Mucosa of stomach (tissue), 1 donor: Measurements from ENCODE around the gene AMOTL2.

Experiments
- H3K27me3 ChIP-seq: one replicate; pipeline ENCODE4 v1.7.0; 2013; ENCODE audit warnings: mild to moderate bottlenecking, low read length; ENCODE audit not compliant: control insufficient read depth, insufficient read depth
- H3K36me3 ChIP-seq: one replicate; pipeline ENCODE4 v1.7.0; 2013; ENCODE audit warnings: low read length; ENCODE audit not compliant: control insufficient read depth, insufficient read depth
- H3K4me1 ChIP-seq: one replicate; pipeline ENCODE4 v1.7.0; 2013; ENCODE audit warnings: mild to moderate bottlenecking, low read length; ENCODE audit not compliant: control insufficient read depth, insufficient read depth
- H3K4me3 ChIP-seq: one replicate; pipeline ENCODE4 v1.7.0; 2013; ENCODE audit warnings: low read length
- H3K9ac ChIP-seq: one replicate; pipeline ENCODE4 v1.7.0; 2013; ENCODE audit warnings: mild to moderate bottlenecking, low read length, moderate library complexity
- H3K9me3 ChIP-seq: one replicate; pipeline ENCODE4 v1.7.0; 2013; ENCODE audit warnings: mild to moderate bottlenecking, low read length, moderate library complexity; ENCODE audit not compliant: control insufficient read depth
- donor health status: Pancreatic carcinoma.

AMOTL2 gene

DNA sequence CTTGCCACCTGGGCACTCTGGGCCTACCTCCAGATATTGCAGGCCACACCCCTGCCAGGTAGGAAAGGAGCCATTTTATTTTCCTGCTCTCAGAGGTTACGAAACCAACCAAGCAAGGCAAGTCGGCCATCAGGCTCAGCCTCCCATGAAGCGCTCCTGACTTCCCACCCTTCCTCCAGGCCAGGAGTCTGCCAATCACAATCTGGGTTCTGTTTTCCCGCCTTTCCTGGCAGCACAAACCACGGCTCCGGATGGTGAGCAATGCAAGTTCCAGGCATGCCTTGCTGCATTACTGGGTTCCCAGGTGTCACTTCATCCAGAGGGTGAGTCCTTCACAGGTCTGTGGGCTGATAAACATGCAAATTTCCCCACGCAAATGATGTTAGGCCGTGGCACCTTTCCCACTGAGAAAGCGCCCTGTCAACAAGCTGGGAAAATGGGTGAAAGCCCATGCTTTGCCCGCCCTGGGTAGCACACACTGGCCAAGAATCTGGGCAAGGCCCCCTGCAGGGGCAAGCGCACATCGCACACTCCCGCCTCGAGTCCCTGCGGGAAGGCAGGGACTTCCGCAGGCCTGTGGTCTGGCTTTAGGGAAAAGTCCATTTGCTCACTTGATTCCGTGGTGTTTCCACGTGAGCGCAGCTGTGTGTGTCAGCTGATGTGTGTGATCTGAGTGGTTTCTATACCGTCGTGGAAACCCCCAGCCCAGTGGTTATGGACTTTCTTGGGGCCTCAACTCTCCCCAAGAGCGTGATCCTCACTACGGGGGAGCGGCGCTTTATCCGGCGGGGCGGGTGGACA, 62.0 kb downstream of the AMOTL2 start:
- Histone ChIP-seq H3K4me1 (peaks cover 63% of the 10 kb centered on the region), H3K4me3 (peak overlapping the region; percentile 15)

DNA sequence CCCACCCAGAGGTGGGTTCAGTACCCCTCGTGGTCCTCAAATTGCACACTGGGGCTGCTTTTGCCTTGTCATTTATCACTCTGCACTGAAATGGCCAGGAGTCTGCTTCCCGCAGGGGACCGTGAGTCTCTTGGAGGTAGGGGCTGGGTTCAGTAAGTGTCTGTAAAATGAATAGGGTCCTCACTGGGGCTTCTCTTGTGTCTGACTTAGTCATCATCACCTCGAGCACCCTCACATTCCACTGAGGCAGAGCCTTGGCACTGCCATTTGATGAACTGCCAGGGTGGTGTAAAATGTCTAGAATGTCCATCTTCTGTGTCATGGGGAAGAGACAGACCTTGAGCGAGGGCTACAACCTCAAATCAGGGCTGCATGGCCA, 62.6 kb downstream of the AMOTL2 start:
- Histone ChIP-seq H3K4me1 (peaks cover 63% of the 10 kb centered on the region), H3K9me3 (no peaks in the 10 kb centered on the region), H3K4me3 (no peak overlapping the region), H3K9ac (no peak overlapping the region), H3K27me3 (no peaks in the 10 kb centered on the region), H3K36me3 (no peaks in the 10 kb centered on the region)

More for the DNA sequence above, 62.0 kb downstream of the AMOTL2 start:
- H3K27me3 ChIP-seq = no peaks in the 10 kb centered on the region
- no peaks in the 10 kb centered on the region for H3K36me3 ChIP-seq
- H3K9ac ChIP-seq = peak overlapping the region; percentile 42
- no peaks in the 10 kb centered on the region for H3K9me3 ChIP-seq

DNA sequence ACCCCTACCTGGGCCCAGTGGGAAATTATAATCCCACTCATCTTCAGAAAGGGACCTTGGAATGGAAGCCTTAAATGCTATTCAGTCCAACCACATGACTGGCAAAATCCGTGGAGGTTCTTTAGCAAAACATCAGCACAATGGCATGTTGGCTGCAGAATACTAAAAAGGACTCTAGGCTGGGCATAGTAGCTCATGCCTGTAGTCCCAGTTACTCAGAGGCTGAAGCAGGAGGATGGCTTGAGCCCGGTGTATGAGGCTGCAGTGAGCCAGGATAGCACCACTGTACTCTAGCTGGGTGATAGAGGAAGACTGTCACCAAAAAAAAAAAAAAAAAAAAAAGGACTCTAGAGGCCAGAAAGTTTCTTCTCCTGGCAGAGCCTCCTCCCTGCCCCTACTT, 63.0 kb downstream of the AMOTL2 start:
- no peak overlapping the region for H3K4me3 ChIP-seq
- no peak overlapping the region for H3K9ac ChIP-seq
- H3K9me3 ChIP-seq = no peaks in the 10 kb centered on the region
- H3K36me3 ChIP-seq = no peaks in the 10 kb centered on the region
- H3K4me1 ChIP-seq = peaks cover 63% of the 10 kb centered on the region
- H3K27me3 ChIP-seq = no peaks in the 10 kb centered on the region

DNA sequence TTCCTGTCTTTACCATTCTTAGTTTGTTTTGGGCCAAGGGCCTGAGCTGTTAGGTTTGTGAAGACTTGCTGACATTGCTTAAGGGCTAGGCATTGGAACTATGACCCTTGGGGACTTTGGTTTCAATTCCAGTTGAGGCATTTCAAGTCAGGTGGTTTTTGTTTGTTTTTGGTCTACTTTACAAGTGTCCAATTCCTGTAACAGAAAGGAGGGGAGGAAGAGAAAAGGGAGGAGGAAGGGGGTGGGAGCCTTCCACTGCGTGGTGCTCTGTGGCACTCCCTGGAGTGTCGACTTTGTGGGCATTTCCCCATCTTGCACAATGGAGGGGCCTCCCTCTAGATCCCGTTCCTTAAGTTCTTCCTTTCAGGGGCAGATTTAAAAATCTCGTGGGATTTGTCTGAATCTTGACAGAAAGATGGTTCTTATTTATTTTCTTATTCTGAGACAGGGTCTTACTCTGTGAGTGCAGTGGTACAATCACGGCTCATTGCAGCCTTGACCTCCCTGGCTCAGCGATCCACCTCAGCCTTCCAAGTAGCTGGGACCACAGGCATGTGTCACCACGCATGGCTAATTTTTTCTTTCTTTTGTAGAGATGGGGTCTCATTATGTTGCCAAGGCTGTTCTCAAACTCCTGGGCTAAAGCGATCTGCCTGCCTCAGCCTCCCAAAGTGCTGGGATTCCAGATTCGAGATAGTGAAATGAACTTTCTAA, 64.1 kb downstream of the AMOTL2 start:
- Histone ChIP-seq H3K4me1 (peaks cover 53% of the 10 kb centered on the region), H3K27me3 (no peaks in the 10 kb centered on the region), H3K36me3 (no peaks in the 10 kb centered on the region), H3K9me3 (no peaks in the 10 kb centered on the region), H3K9ac (no peak overlapping the region), H3K4me3 (no peak overlapping the region)

DNA sequence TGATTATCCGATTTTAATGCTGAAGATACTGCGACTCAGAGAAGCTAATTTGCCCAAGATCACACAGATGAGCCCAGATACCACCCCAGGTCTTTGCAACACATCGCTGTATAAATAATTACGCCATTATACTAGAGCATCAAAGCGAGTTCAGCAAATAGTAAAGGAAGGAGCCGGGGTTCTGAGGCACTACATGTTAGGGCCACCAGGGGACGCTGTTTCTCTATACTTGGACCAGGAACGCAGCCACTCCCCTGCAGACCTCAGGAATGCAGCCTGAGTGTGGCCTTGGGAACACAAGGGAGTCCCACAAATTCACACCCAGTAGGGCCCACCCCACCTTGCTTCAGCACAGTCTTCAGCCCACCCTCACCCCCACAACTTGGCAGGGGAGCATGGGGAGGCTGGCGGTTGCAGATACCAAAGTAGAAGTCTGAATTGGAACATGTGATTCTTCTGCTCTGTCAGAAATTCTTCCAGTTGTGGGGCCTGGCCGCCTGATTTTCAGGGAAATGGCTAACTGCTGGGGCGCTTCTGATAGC, 65.8 kb downstream of the AMOTL2 start:
- no peaks in the 10 kb centered on the region for H3K9me3 ChIP-seq
- H3K4me3 ChIP-seq = no peak overlapping the region
- no peaks in the 10 kb centered on the region for H3K27me3 ChIP-seq
- H3K4me1 ChIP-seq = peaks cover 37% of the 10 kb centered on the region
- H3K36me3 ChIP-seq = no peaks in the 10 kb centered on the region
- H3K9ac ChIP-seq = no peak overlapping the region

DNA sequence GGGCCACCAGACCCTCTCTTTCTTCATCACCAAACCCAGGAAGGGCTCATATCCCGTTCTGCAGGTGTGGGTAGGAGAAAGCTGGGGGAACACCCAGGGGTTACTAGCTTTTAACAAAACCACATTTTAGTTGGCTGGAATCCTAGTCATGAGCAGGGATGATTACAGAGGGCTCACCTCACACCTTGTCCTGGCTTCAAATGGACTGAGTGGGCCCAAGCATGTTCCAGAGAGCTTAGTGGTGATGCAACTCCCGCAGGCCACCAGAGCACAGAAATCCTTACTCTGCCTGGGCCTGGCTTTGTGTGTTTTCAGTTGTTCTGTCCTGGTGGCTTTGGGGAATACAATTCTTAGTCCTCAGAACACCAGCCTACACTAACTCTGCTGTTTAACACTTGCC, 66.8 kb downstream of the AMOTL2 start:
- H3K9ac ChIP-seq = no peak overlapping the region
- H3K9me3 ChIP-seq = no peaks in the 10 kb centered on the region
- H3K36me3 ChIP-seq = no peaks in the 10 kb centered on the region
- H3K4me1 ChIP-seq = peaks cover 31% of the 10 kb centered on the region
- H3K27me3 ChIP-seq = no peaks in the 10 kb centered on the region
- no peak overlapping the region for H3K4me3 ChIP-seq

DNA sequence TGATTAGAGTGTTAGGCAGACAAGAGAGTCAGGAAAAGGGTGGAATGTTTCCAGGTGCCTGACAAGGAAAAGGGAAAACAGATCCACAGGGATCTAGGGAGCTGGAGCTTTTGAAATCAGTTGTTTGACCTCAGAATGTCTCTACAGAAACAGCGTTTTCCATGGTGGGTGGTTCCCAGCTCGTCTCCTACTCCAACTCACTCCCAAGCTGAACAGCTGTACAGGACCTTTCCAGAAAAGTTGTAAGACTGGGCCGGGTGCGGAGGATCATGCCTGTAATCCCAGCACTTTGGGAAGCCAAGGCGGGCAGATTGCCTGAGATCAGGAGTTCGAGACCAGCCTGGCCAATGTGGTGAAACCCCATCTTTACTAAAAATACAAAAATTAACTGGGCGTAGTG, 67.9 kb downstream of the AMOTL2 start:
- H3K4me3 ChIP-seq = no peak overlapping the region
- H3K9ac ChIP-seq = no peak overlapping the region
- no peaks in the 10 kb centered on the region for H3K9me3 ChIP-seq
- H3K4me1 ChIP-seq = peaks cover 20% of the 10 kb centered on the region
- H3K36me3 ChIP-seq = no peaks in the 10 kb centered on the region
- H3K27me3 ChIP-seq = no peaks in the 10 kb centered on the region
